Suprapubic skin (tissue), 4 donors: Measurements from ENCODE around the gene METTL1. TPM values are rescaled to one million over a fixed set of nuclear protein-coding genes. Genes with fewer than 3 reads are reported as not detected.

Experiments used
- DNase-seq, 2 donors: peaks; one replicate each; pipeline ENCODE4 v3.0.0-alpha.2; 2019; ENCODE audit warnings: low spot score in 2 of 2
- H3K27ac ChIP-seq: fragments of 200-600 bp; sonication (generic); one replicate; pipeline ENCODE4 v1.5.1; 2019
- H3K27me3 ChIP-seq: fragments of 200-600 bp; sonication (generic); one replicate; pipeline ENCODE4 v1.5.1; 2019
- H3K36me3 ChIP-seq: fragments of 200-600 bp; sonication (generic); one replicate; pipeline ENCODE4 v1.5.1; 2019
- H3K4me1 ChIP-seq: fragments of 200-600 bp; sonication (generic); one replicate; pipeline ENCODE4 v1.5.1; 2019
- H3K4me3 ChIP-seq: fragments of 200-600 bp; sonication (generic); one replicate; pipeline ENCODE4 v1.5.1; 2019; ENCODE audit warnings: mild to moderate bottlenecking
- H3K9me3 ChIP-seq: fragments of 200-600 bp; sonication (generic); one replicate; pipeline ENCODE4 v1.5.1; 2019
- CTCF ChIP-seq, 2 donors: fragments of 200-600 bp in 1 of 2; fragments of 450-650 bp in 1 of 2; sonication (generic) in 1 of 2; IDR thresholded peaks; one replicate each; pipeline ENCODE4 v1.5.1; 2016 to 2019; ENCODE audit warnings: antibody characterized with exemption in 2 of 2, mild to moderate bottlenecking in 1 of 2, moderate library complexity in 1 of 2
- EP300 ChIP-seq: sonication (generic); formaldehyde crosslinking; IDR thresholded peaks from one replicate; pipeline ENCODE4 v1.6.1; 2017; ENCODE audit warnings: antibody characterized with exemption
- POLR2A ChIP-seq, 2 donors: fragments of 450-650 bp; IDR thresholded peaks; one replicate each; pipeline ENCODE4 v1.6.1; 2017; ENCODE audit warnings: antibody characterized with exemption in 2 of 2, mild to moderate bottlenecking in 2 of 2, moderate library complexity in 2 of 2
- POLR2AphosphoS5 ChIP-seq, 3 donors: sonication (generic); formaldehyde crosslinking; IDR thresholded peaks; one replicate each; pipeline ENCODE4 v1.6.1; 2017; ENCODE audit warnings: antibody characterized with exemption in 3 of 3
- WGBS: methylation state at CpG from one replicate; pipeline ENCODE4 v1.1.5; 2018; 5-methylcytosine and 5-hydroxymethylcytosine counted together
- total RNA-seq, 4 donors: library from RNA; depleted of rRNA; stranded (reverse); fragments of >200 nt; gene quantifications; one replicate each; pipeline ENCODE4 v1.1.0, GENCODE V29; 2016

Gene METTL1
- total RNA-seq, 4 donors from 2014 or later = 9.1 to 24.1 (median 16.4) TPM

- peaks cover 37% of the 10 kb centered on the region for H3K4me1 ChIP-seq
- H3K27me3 ChIP-seq = peaks cover 66% of the 10 kb centered on the region
- whole genome bisulfite sequencing = 46% methylated on average over 5 of the region's 8 CpGs
- H3K36me3 ChIP-seq = no peaks in the 10 kb centered on the region
- DNase-seq = peak in 1 of 2 donors; percentile 57
- no peak overlapping the region for H3K27ac ChIP-seq
- H3K4me3 ChIP-seq = no peak overlapping the region
- H3K9me3 ChIP-seq = no peaks in the 10 kb centered on the region
- no peak for TF ChIP-seq EP300
- no peak for TF ChIP-seq POLR2A (IDR thresholded peaks at IDR 0.05)
- TF ChIP-seq CTCF (IDR thresholded peaks at IDR 0.05) = no peak
- TF ChIP-seq POLR2AphosphoS5 (IDR thresholded peaks at IDR 0.05) = no peak
Measured at GRCh38 chr12:57735198-57735855, 36.6 kb downstream of the METTL1 start.

- peaks cover 37% of the 10 kb centered on the region for H3K4me1 ChIP-seq
- H3K4me3 ChIP-seq = no peak overlapping the region
- H3K27me3 ChIP-seq = peaks cover 59% of the 10 kb centered on the region
- H3K36me3 ChIP-seq = no peaks in the 10 kb centered on the region
- H3K9me3 ChIP-seq = no peaks in the 10 kb centered on the region
- 70% methylated on average over 4 of the region's 4 CpGs for WGBS
- TF ChIP-seq CTCF (IDR thresholded peaks at IDR 0.05) (no peak), EP300 (no peak), POLR2AphosphoS5 (IDR thresholded peaks at IDR 0.05) (no peak), POLR2A (IDR thresholded peaks at IDR 0.05) (no peak)
- peak in 1 of 2 donors; percentile 19 for DNase-seq
- no peak overlapping the region for H3K27ac ChIP-seq
Measured at GRCh38 chr12:57734591-57734990, 37.3 kb downstream of the METTL1 start.

GRCh38 chr12:57733928-57734327, 38.0 kb downstream of the METTL1 start:
- Histone ChIP-seq H3K4me1 (peaks cover 34% of the 10 kb centered on the region), H3K27ac (no peak overlapping the region), H3K4me3 (no peak overlapping the region), H3K9me3 (no peaks in the 10 kb centered on the region), H3K27me3 (peaks cover 52% of the 10 kb centered on the region), H3K36me3 (no peaks in the 10 kb centered on the region)
- no peak for TF ChIP-seq CTCF (IDR thresholded peaks at IDR 0.05)
- 87% methylated on average over 6 of the region's 6 CpGs for WGBS
- peak in 1 of 2 donors; percentile 50 for DNase-seq

GRCh38 chr12:57732726-57733593, 38.9 kb downstream of the METTL1 start:
- Histone ChIP-seq H3K9me3 (no peaks in the 10 kb centered on the region), H3K27ac (no peak overlapping the region), H3K27me3 (peaks cover 43% of the 10 kb centered on the region), H3K4me1 (peaks cover 27% of the 10 kb centered on the region), H3K4me3 (no peak overlapping the region), H3K36me3 (no peaks in the 10 kb centered on the region)
- 70% methylated on average over 9 of the region's 11 CpGs for WGBS
- TF ChIP-seq POLR2AphosphoS5 (IDR thresholded peaks at IDR 0.05) (no peak), EP300 (no peak), POLR2A (IDR thresholded peaks at IDR 0.05) (no peak), CTCF (IDR thresholded peaks at IDR 0.05) (no peak)
- DNase-seq = no peak

- TF ChIP-seq POLR2AphosphoS5 (IDR thresholded peaks at IDR 0.05) (no peak), CTCF (IDR thresholded peaks at IDR 0.05) (no peak), EP300 (no peak), POLR2A (IDR thresholded peaks at IDR 0.05) (no peak)
- Histone ChIP-seq H3K27ac (no peak overlapping the region), H3K9me3 (no peaks in the 10 kb centered on the region), H3K4me3 (no peak overlapping the region), H3K27me3 (peaks cover 36% of the 10 kb centered on the region), H3K4me1 (peaks cover 26% of the 10 kb centered on the region), H3K36me3 (no peaks in the 10 kb centered on the region)
- WGBS = 86% methylated on average over 4 of the region's 4 CpGs
- no peak for DNase-seq
Measured at GRCh38 chr12:57732270-57732669, 39.6 kb downstream of the METTL1 start.
